SK-N-SH treated with all-trans-retinoic acid at 6 μM for 48 hours (cell line): ENCODE data around the gene LANCL3.

Experiments used
- ARNTL ChIP-seq: fragments of 450-650 bp; formaldehyde crosslinking; IDR thresholded peaks from 2 replicates; pipeline ENCODE4 v1.5.0; 2020; ENCODE audit warnings: low read depth, mild to moderate bottlenecking, moderate library complexity, borderline replicate concordance
- GLIS3 ChIP-seq: fragments of 250-450 bp; sonication (Bioruptor Pico); IDR thresholded peaks from 2 replicates; pipeline ENCODE4 v1.5.0; 2020; ENCODE audit warnings: mild to moderate bottlenecking, moderate library complexity
- OSR1 ChIP-seq: fragments of 250-450 bp; sonication (Bioruptor Pico); IDR thresholded peaks from 2 replicates; pipeline ENCODE4 v1.8.0; 2022; ENCODE audit warnings: moderate library complexity, mild to moderate bottlenecking, inconsistent platforms
- PPARA ChIP-seq: fragments of 250-450 bp; sonication (Bioruptor Pico); IDR thresholded peaks from 2 replicates; pipeline ENCODE4 v1.5.0; 2020; ENCODE audit warnings: mild to moderate bottlenecking, borderline replicate concordance
- TCF4 ChIP-seq: fragments of 250-450 bp; sonication (Bioruptor Pico); IDR thresholded peaks from 2 replicates; pipeline ENCODE4 v1.8.0; 2021; ENCODE audit warnings: mild to moderate bottlenecking, moderate library complexity, borderline replicate concordance
- TOX ChIP-seq: fragments of 250-450 bp; sonication (Bioruptor Pico); IDR thresholded peaks from 2 replicates; pipeline ENCODE4 v1.8.0; 2021; ENCODE audit warnings: mild to moderate bottlenecking, moderate library complexity, borderline replicate concordance
- TF ChIP-seq, protein P1 (sequence below): fragments of 250-450 bp; sonication (Bioruptor Pico); IDR thresholded peaks from 2 replicates; pipeline ENCODE4 v1.5.1; 2021; ENCODE audit warnings: mild to moderate bottlenecking, moderate library complexity
- TF ChIP-seq, protein P2 (sequence below): fragments of 250-450 bp; sonication (Bioruptor Pico); IDR thresholded peaks from 2 replicates; pipeline ENCODE4 v1.5.0; 2020; ENCODE audit warnings: mild to moderate bottlenecking, moderate library complexity
- TF ChIP-seq, protein P3 (sequence below): fragments of 250-450 bp; sonication (Bioruptor Pico); IDR thresholded peaks from 2 replicates; pipeline ENCODE4 v1.8.0; 2020; ENCODE audit warnings: mild to moderate bottlenecking, moderate library complexity, borderline replicate concordance
- TF ChIP-seq, protein P4 (sequence below): fragments of 250-450 bp; sonication (Bioruptor Pico); IDR thresholded peaks from 2 replicates; pipeline ENCODE4 v1.8.0; 2021; ENCODE audit warnings: low read depth, mild to moderate bottlenecking, moderate library complexity, borderline replicate concordance

DNA sequence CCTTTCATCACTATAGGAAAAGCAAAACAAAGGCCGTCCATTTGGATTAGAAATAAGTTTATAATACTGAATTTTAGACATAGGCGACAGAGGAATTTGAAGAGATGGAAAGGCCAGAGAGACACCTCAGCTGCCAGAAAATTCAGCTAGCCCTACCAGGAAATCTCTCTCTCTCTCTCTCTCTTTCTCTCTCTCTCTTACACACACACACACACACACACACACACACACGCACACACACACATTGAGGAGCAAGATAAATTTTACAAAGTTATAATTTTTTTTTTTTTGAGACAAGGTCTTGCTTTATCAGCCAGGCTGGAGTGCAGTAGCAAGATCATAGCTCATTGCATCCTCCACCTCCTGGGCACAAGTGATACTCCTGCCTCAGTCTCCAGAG lies 115.5 kb downstream of the LANCL3 start:
- TF ChIP-seq, protein P1, sequence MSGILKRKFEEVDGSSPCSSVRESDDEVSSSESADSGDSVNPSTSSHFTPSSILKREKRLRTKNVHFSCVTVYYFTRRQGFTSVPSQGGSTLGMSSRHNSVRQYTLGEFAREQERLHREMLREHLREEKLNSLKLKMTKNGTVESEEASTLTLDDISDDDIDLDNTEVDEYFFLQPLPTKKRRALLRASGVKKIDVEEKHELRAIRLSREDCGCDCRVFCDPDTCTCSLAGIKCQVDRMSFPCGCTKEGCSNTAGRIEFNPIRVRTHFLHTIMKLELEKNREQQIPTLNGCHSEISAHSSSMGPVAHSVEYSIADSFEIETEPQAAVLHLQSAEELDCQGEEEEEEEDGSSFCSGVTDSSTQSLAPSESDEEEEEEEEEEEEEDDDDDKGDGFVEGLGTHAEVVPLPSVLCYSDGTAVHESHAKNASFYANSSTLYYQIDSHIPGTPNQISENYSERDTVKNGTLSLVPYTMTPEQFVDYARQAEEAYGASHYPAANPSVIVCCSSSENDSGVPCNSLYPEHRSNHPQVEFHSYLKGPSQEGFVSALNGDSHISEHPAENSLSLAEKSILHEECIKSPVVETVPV (CRISPR knock-in tag): no peak
- no peak for TF ChIP-seq GLIS3 (CRISPR knock-in tag)
- no peak for TF ChIP-seq ARNTL (CRISPR knock-in tag)
- TF ChIP-seq, protein P2, sequence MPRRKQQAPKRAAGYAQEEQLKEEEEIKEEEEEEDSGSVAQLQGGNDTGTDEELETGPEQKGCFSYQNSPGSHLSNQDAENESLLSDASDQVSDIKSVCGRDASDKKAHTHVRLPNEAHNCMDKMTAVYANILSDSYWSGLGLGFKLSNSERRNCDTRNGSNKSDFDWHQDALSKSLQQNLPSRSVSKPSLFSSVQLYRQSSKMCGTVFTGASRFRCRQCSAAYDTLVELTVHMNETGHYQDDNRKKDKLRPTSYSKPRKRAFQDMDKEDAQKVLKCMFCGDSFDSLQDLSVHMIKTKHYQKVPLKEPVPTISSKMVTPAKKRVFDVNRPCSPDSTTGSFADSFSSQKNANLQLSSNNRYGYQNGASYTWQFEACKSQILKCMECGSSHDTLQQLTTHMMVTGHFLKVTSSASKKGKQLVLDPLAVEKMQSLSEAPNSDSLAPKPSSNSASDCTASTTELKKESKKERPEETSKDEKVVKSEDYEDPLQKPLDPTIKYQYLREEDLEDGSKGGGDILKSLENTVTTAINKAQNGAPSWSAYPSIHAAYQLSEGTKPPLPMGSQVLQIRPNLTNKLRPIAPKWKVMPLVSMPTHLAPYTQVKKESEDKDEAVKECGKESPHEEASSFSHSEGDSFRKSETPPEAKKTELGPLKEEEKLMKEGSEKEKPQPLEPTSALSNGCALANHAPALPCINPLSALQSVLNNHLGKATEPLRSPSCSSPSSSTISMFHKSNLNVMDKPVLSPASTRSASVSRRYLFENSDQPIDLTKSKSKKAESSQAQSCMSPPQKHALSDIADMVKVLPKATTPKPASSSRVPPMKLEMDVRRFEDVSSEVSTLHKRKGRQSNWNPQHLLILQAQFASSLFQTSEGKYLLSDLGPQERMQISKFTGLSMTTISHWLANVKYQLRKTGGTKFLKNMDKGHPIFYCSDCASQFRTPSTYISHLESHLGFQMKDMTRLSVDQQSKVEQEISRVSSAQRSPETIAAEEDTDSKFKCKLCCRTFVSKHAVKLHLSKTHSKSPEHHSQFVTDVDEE (CRISPR knock-in tag): no peak
- TF ChIP-seq, protein P3, sequence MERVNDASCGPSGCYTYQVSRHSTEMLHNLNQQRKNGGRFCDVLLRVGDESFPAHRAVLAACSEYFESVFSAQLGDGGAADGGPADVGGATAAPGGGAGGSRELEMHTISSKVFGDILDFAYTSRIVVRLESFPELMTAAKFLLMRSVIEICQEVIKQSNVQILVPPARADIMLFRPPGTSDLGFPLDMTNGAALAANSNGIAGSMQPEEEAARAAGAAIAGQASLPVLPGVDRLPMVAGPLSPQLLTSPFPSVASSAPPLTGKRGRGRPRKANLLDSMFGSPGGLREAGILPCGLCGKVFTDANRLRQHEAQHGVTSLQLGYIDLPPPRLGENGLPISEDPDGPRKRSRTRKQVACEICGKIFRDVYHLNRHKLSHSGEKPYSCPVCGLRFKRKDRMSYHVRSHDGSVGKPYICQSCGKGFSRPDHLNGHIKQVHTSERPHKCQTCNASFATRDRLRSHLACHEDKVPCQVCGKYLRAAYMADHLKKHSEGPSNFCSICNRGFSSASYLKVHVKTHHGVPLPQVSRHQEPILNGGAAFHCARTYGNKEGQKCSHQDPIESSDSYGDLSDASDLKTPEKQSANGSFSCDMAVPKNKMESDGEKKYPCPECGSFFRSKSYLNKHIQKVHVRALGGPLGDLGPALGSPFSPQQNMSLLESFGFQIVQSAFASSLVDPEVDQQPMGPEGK: no peak
- TF ChIP-seq, protein P4, sequence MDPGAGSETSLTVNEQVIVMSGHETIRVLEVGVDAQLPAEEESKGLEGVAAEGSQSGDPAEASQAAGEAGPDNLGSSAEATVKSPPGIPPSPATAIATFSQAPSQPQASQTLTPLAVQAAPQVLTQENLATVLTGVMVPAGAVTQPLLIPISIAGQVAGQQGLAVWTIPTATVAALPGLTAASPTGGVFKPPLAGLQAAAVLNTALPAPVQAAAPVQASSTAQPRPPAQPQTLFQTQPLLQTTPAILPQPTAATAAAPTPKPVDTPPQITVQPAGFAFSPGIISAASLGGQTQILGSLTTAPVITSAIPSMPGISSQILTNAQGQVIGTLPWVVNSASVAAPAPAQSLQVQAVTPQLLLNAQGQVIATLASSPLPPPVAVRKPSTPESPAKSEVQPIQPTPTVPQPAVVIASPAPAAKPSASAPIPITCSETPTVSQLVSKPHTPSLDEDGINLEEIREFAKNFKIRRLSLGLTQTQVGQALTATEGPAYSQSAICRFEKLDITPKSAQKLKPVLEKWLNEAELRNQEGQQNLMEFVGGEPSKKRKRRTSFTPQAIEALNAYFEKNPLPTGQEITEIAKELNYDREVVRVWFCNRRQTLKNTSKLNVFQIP: no peak
- no peak for TF ChIP-seq TOX (CRISPR knock-in tag)
- no peak for TF ChIP-seq TCF4 (CRISPR knock-in tag)
- TF ChIP-seq OSR1 (CRISPR knock-in tag): no peak
- TF ChIP-seq PPARA (CRISPR knock-in tag): no peak
